ENCODE data around the gene RPRD1B. TPM values are rescaled to one million over a fixed set of nuclear protein-coding genes. Genes with fewer than 3 reads are reported as not detected.

RPRD1B gene
- total and polyA plus RNA-seq, 2 of the 8 experiments (the other 6 are each of a cell fraction or from before 2014, with no cell fraction given) = 10.3 to 20.9 TPM

- Histone ChIP-seq H3K4me1 (replicated peaks in 1 of 4; ENCODE audit: control insufficient read depth in 3 of 4, insufficient read depth in 4 of 4, low read length in 3 of 4) (no peaks in the 10 kb centered on the region), H3K4ac (replicated peaks; ENCODE audit: insufficient read length, low read depth, low read length) (no peak overlapping the region), H2BK120ac (replicated peaks; ENCODE audit: low read depth, low read length) (no peak overlapping the region), H3K27me3 (replicated peaks in 1 of 4; ENCODE audit: control insufficient read depth in 3 of 4, extremely low read depth in 1 of 4, insufficient read depth in 3 of 4, low read length in 3 of 4) (no peaks in the 10 kb centered on the region), H3K9me3 (ENCODE audit: insufficient read depth in 2 of 2, low read depth in 1 of 2, low read length in 1 of 2) (no peaks in the 10 kb centered on the region), H2BK15ac (ENCODE audit: low read length) (no peak overlapping the region), H4K91ac (replicated peaks; ENCODE audit: insufficient read length, low read length) (no peak overlapping the region), H3K4me3 (ENCODE audit: extremely low read depth in 1 of 4, insufficient read depth in 2 of 4, low read depth in 3 of 4, low read length in 4 of 4) (no peak overlapping the region), H4K20me1 (replicated peaks in 1 of 2; ENCODE audit: control insufficient read depth in 1 of 2, insufficient read depth in 2 of 2, low read length in 2 of 2) (peaks cover 0 to 3% of the 10 kb centered on the region in 2 experiments), H3K36me3 (ENCODE audit: control insufficient read depth in 2 of 4, insufficient read depth in 4 of 4, low read length in 3 of 4) (peaks cover 0 to 17% (median 12%) of the 10 kb centered on the region in 4 experiments; a peak in 5 of 8 replicates), H2AFZ (ENCODE audit: low read length) (no peak overlapping the region), H4K8ac (ENCODE audit: extremely low read depth, insufficient read depth, low read length) (no peak overlapping the region), H3K56ac (replicated peaks; ENCODE audit: insufficient read length, low read depth, low read length) (no peak overlapping the region), H3K18ac (ENCODE audit: extremely low read depth, low read length) (no peak overlapping the region), H3K79me2 (ENCODE audit: control insufficient read depth in 1 of 2, insufficient read depth in 2 of 2, low read length in 2 of 2) (peaks cover 0 to 28% of the 10 kb centered on the region in 2 experiments; a peak in 1 of 4 replicates), H3K9ac (replicated peaks in 1 of 4; ENCODE audit: extremely low read depth in 1 of 4, low read depth in 3 of 4, low read length in 3 of 4) (no peak overlapping the region), H4K5ac (ENCODE audit: insufficient read length, low read depth, low read length) (no peak overlapping the region), H3K14ac (ENCODE audit: insufficient read length) (no peak overlapping the region), H2BK5ac (ENCODE audit: low read depth, low read length) (no peak overlapping the region), H3K79me1 (ENCODE audit: low read depth, low read length) (peaks cover 3% of the 10 kb centered on the region), H3K23ac (ENCODE audit: insufficient read length) (no peak overlapping the region), H3K23me2 (ENCODE audit: low read depth, low read length) (no peaks in the 10 kb centered on the region), H2AK5ac (ENCODE audit: low read depth, low read length) (no peak overlapping the region), H2BK20ac (ENCODE audit: low read length) (no peak overlapping the region), H2BK12ac (ENCODE audit: low read depth, low read length) (no peak overlapping the region), H3K27ac (ENCODE audit: low read depth, low read length) (no peak overlapping the region), H3K4me2 (ENCODE audit: insufficient read depth in 1 of 2, low read depth in 2 of 2, low read length in 2 of 2) (no peak overlapping the region)
- ChIA-PET POLR2A (ENCODE audit: partially characterized antibody) (no interaction called here), CTCF (ENCODE audit: partially characterized antibody) (interaction anchor here (1.3 to 7.0 kb wide), 5 partner anchors 9 to 137 kb away, joined by 5 to 56 read pairs (median 15); no protein-coding TSS in a partner anchor)
- 93% methylated on average over 5 of the region's 5 CpGs; no CpG with 5 or more reads in 1 of the 2 experiments for WGBS, 2 experiments (ENCODE audit: extremely low coverage in 1 of 2, insufficient coverage in 1 of 2, insufficient read length in 1 of 2, insufficient replicate concordance in 2 of 2, low coverage in 1 of 2, low lambda C conversion rate in 2 of 2, missing lambda C conversion rate in 1 of 2)
- no peak for FAIRE-seq
- DNase-seq (ENCODE audit: low read depth in 1 of 2, low spot score in 2 of 2) = no peak
- TF ChIP-seq RXRA (IDR thresholded peaks at IDR 0.05; ENCODE audit: insufficient read depth, low read depth, low read length) = no peak
- TF ChIP-seq TBP (IDR thresholded peaks at IDR 0.05; ENCODE audit: low read depth, low read length) = no peak
- TF ChIP-seq RNF2 (IDR thresholded peaks at IDR 0.05; ENCODE audit: borderline replicate concordance, low read depth, low read length, missing control alignments, poor library complexity, severe bottlenecking) = no peak
- no peak for TF ChIP-seq ATF2 (IDR thresholded peaks at IDR 0.05; ENCODE audit: low read length)
- no peak for TF ChIP-seq RBBP5 (IDR thresholded peaks at IDR 0.05; ENCODE audit: borderline replicate concordance, low read depth, low read length)
- no peak for TF ChIP-seq MAFK (IDR thresholded peaks at IDR 0.05; ENCODE audit: low read depth, low read length)
- TF ChIP-seq CTBP2 (IDR thresholded peaks at IDR 0.05; ENCODE audit: borderline replicate concordance, insufficient read depth, insufficient read length, low read length) = no peak
- no peak for TF ChIP-seq SRF (IDR thresholded peaks at IDR 0.05; ENCODE audit: low read depth, low read length)
- no peak for TF ChIP-seq SUZ12 (IDR thresholded peaks at IDR 0.05; ENCODE audit: low read length)
- no peak for TF ChIP-seq JUN (IDR thresholded peaks at IDR 0.05; ENCODE audit: low read depth, low read length)
- no peak for TF ChIP-seq CBX8 (IDR thresholded peaks at IDR 0.05; ENCODE audit: borderline replicate concordance, low read depth, low read length)
Measured at GRCh38 chr20:38084425-38084951, 50.9 kb downstream of the RPRD1B start.
